GM21423 (cell line): Measurements from ENCODE around the gene GABRB1.

Experiments used
- ATAC-seq: cut with Tn5 transposase; IDR thresholded peaks from one replicate; pipeline ENCODE4 v1.9.1; 2021; ENCODE audit warnings: mild to moderate bottlenecking, moderate library complexity; ENCODE audit not compliant: unreplicated experiment

Gene GABRB1

DNA sequence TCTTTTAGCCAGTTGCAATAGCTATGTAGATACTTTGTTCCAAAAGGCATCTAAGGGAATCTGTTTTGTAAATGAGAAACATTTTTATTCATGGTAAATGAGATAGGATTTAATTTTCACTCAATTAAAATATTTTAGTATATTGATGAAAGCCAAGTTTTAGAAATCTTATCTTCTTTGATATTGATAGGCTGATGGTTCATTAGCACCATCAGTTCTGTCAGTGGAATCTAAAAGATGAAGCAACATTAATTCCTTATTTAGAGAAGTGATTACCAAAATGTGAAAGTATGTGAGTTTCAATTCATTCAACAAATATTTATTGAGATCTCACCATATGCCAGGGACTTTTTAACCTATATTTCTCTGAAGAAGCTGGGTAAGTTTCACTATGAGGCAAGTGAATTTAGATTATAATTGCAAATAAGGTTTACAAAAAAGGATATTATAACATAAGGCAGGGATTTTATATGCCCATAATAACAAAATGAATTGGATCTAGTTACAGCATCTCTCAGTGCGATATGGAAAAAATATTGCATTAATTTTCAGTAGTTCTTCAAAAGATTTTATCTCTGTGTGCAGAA is 79.3 kb downstream of the GABRB1 start:
- no peak for ATAC-seq

DNA sequence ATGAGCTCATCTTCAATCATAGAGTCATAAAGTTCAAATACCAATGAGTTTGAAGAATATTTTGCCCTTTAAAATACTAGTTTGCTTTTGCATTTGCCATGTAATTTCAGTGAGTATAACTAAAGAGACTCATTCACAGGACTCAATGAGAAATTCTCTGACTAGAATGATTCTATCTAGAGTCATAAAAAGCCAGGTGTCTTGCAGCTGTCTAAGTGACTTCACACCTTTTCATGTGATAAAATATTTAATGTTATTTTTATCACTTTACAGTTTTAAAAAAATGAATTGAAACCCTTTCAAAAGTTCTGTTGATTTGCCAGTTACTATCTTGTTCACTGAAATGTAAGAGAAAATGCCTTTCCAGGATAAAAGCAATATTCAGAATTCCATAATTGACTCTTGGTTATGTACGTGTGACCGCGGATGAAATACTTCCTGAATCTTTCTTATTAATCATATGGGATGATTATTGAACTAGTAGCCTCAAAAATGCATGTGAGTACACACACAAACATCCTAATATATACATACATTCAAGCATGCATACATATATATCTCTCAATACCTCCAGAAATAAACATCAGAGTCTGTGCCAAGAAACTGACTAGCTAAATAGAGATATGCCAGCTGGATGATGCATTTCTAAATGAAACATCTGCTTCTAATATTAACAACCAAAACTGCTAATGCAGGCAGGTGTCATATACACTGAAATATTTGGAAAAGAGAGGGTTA is 87.0 kb downstream of the GABRB1 start:
- no peak for ATAC-seq

DNA sequence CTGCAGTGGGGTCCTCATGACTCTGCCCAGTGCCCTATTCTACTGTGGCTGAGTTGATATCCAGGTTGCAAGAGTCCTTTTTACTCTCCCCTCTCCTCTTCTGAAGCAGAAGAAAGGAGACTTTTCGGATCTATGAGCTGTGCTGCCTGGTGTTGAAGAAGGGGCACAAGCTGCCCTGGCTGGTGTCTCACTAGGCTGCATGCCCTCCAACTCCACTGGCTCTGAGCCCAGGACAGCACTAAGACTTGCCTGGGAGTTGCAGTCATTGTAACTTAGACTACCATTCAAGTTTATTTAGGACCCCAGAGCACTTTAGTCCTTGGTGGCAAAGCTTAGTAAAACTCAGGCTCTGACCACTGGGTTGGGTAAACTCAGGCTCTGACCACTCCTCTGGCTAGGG is 89.4 kb downstream of the GABRB1 start:
- ATAC-seq = no peak

DNA sequence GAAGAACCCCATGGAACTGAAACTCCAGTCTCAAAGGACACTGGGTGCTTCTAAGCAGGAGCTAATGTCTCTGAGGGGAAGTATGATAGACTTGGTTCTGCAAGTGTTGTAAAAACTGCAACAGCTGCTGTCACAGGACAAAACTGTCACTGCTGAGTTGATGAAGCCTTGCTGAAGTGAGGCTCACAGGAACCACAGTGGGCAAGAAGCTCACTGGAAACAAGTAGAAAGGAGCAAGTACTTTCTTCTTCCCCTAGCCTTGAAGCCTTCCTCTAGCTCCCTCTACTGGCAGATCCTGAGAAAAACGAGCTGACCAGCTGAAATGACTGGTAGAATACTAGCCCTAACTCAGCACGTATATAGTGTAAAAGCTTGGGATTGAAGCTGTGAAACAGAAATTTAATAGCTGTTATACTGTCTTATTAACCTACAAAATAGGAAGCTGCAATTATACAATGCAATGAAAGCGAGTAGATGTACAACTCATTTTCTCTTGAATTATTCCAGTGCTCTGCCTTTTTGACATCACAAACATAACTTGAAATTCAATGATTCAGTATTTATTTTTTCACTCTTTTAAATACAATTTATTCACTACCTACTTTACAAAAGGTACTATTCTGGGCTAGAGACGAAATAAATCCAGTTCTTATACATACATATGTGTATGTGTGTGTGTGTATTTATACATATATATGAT is 91.4 kb downstream of the GABRB1 start:
- ATAC-seq = peak; percentile 90

GRCh38 chr4:47128991-47129390 is 97.6 kb downstream of the GABRB1 start:
- ATAC-seq = no peak

GRCh38 chr4:47135210-47135609 is 103.8 kb downstream of the GABRB1 start:
- no peak for ATAC-seq

GRCh38 chr4:47143261-47143660 is 111.9 kb downstream of the GABRB1 start:
- ATAC-seq = no peak

- peak; percentile 98 for ATAC-seq
These were observed 114.3 kb downstream of the GABRB1 start for GRCh38 chr4:47145630-47146029.

DNA sequence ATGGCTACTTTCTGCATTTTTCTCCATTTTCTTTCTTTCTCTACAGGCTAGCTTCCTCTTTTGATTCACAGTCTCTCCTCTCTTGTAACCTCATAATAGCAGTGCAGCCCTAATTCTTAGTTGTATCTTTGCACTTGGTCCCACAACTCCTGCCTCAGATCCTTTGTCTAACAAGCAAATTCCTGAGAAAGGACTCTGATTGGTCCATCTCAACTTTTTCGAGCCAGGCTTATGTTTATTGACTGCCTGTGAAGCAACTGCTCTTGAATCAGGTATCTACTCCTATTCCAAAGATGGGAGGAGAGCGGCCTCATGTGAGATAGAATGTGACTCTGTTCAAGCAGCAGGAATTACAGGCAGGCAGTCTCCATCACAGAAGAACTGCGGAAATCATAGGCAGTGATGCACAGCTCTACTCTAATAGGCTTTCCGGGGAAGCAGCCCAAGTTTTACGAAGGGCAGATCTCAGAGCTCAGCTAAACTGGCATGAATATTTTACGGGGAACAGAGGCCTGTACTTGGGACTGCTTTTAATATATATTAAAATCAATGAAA is 123.5 kb downstream of the GABRB1 start:
- no peak for ATAC-seq

- no peak for ATAC-seq
These were observed 124.6 kb downstream of the GABRB1 start for GRCh38 chr4:47155919-47156318.

- no peak for ATAC-seq
These were observed 128.7 kb downstream of the GABRB1 start for GRCh38 chr4:47160095-47160494.

DNA sequence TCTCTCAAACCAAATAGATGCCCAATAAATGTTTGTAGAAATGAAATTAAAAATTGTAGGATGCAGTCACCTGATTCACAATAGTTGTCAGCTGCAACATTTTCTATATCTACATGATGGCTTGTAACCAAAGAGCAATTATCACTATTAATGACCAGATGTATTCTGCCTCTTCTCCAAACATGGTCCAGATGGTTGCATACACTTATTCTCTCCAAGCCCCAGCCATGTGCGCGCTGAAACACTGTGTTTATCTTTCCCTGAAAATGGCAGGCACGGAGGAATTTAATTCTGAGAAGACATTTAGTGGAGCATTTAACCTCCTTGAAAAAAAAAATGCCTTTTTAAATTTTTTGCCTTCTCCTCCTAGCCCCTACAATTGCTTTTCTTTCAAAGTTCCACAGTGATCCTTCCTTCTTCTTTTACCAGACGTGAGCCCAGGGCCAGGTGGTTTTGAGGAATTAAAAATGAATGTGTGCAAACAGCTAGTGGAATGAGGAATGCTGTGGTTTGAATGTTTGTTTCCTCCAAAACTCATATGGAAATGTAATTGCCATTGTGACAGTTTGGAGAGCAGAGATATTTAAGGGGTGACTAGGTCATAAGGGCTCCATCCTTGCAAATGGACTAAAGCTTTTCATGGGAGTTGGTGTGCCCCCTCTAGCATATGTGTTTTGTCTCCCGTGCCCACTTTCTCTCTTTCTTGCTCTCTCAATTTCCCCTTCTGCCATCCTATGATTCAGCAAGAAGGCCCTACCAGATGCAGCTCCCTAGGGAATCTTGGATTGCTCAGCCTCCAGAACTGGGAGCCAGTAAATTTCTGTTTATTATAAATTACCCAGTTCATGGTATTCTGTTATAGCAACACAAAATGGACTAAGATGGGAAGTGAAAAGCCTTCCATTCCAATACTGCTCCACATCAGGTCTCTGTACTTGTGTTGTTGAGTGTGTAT is 136.0 kb downstream of the GABRB1 start:
- ATAC-seq = no peak

DNA sequence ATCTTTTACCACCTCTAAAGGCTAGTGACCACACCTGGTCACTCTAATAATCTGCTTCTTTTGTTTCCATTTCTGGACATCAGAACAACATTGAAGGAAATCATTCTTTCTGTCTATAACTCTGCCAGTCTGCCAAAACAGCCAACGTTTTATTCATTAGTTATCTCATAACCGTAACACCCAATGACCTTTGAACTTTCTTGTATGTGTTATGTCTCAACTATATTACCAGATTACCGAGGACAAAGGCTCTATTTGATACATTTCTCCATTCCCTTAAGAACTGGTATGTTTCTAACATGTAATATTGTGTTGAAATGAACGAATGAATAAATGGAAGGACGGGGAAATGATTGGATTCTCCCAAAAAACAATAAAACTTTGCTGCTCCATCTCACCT is 152.7 kb downstream of the GABRB1 start:
- no peak for ATAC-seq

- no peak for ATAC-seq
These were observed 154.4 kb downstream of the GABRB1 start for GRCh38 chr4:47185761-47186160.

GRCh38 chr4:47187608-47188007 is 156.2 kb downstream of the GABRB1 start:
- no peak for ATAC-seq

DNA sequence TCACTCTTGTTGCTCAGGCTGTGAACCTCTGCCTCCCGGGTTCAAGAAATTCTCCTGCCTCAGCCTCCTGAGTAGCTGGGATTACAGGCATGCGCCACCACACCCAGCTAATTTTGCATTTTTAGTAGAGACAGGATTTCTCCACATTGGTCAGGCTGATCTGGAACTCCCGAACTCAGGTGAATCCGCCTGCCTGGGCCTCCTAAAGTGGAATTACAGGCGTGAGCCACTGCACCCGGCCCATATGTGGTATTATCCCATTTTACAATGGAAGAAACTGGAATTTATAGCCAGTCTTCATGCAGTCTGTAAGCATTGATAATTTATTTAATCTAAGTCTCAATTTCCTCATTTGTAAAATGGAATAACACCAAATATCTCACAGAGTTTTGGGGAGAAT is 161.8 kb downstream of the GABRB1 start:
- no peak for ATAC-seq

DNA sequence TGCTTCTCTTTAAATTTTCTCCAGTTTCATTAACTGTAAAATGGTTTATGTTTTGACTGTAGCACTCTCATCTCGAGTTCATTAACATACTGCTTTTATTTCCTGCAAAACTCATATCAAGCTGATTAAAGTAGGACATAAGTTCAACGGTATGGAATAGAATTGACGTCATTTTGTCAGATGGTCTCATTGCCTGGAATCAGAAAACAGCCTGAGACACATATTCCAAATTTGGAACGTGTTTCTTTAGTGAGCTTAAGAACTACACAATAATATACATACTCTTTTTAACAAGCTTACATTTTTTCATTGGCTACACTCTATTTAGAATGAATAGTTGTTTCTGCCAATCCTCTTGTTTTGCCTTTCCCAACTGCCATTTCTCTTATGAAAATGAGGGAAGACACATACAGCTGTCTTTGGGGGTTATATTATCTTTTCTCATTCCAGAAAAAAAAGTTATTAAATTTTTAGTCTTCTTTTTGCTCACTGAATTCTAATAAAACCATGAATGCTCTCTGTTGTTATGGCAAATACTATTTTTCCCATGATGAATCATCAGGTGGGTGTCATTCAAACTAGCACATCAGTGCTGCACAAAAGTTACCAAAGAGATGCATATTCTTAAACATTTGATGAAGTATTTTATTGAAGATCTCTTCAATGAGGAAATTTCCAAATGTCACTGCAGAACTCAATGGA is 162.8 kb downstream of the GABRB1 start:
- no peak for ATAC-seq

- no peak for ATAC-seq
These were observed 164.3 kb downstream of the GABRB1 start for GRCh38 chr4:47195706-47196105.

DNA sequence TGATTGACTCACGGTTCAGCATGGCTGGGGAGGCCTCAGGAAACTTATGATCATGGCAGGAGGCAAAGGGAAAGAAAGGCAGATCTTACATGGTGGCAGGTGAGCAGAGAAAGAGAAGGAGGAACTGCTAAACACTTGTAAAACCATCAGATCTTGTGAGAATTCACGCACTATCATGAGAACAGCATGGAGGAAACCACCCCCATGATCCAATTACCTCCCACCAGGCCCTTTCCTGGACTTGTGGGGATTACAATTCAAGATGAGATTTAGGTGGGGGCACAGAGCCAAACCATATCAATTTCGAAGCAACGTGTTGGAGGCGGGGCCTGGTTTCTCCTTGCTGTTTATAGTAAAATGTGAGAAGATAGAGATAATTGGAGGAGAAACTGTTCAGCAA is 167.4 kb downstream of the GABRB1 start:
- no peak for ATAC-seq

GRCh38 chr4:47203593-47203992 is 172.2 kb downstream of the GABRB1 start:
- no peak for ATAC-seq
